ENCODE data around the gene CACNA1C.

The CACNA1C gene

DNA sequence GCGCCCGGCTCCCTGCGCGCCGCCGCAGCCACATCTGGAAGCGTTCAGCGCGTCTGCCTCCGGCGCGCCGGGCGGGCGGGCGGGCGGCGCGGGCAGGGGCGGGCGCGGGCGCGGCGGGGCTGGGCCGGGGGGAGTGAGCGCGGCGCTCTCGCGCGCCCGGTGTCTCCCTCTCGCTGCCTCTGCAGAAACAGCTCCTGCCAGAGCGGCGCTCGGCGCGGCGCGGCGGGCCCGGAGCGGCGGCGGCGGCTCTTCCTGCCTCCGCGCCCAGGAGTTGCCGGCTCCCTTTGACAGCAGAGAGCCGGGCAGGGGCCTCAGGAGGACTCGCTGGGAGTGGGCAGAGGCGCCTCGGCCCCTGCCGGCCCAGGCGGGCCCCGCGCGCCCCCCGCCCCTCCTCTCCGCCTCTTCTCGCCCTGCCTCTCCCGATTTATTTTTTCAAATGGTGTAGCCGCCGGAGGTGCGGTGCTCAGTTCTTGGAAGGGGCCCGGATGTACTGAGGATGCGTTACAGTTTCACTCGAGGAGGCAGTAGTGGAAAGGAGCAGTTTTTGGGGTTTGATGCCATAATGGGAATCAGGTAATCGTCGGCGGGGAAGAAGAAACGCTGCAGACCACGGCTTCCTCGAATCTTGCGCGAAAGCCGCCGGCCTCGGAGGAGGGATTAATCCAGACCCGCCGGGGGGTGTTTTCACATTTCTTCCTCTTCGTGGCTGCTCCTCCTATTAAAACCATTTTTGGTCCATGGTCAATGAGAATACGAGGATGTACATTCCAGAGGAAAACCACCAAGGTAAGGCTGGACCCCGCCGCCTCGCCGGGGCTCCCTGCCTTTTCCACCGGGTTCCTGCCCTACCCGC, at the start of gene CACNA1C:
Gene CACNA1C, plus strand, starts transcription at position 162 of the 853 bp plus-strand sequence. Its CDS starts 576 bp downstream, at position 738.
- peak; percentile 20 to 30 for DNase-seq

DNA sequence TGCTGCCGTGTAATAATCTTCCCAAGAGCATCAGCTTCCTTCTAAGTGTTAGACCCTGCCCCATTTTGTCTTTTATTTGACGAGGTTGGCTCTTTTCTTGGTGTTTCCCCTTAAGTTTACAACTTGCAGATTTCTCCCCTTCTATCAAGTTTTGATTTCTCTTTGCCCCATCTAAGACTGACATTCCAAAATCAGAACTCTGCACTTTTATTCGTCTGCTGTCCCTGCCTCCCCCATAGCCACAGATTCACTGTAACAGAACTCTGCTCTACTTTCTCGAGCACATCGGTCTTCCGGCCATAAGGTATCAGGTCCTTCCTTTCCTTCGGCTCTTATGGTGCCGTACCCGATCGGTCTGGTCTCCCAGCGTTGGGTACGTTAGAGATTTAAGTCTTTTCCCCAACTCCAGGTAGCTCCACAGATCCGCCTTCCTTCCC, 49.1 kb upstream of the CACNA1C start:
- peak; percentile 4 for DNase-seq

DNA sequence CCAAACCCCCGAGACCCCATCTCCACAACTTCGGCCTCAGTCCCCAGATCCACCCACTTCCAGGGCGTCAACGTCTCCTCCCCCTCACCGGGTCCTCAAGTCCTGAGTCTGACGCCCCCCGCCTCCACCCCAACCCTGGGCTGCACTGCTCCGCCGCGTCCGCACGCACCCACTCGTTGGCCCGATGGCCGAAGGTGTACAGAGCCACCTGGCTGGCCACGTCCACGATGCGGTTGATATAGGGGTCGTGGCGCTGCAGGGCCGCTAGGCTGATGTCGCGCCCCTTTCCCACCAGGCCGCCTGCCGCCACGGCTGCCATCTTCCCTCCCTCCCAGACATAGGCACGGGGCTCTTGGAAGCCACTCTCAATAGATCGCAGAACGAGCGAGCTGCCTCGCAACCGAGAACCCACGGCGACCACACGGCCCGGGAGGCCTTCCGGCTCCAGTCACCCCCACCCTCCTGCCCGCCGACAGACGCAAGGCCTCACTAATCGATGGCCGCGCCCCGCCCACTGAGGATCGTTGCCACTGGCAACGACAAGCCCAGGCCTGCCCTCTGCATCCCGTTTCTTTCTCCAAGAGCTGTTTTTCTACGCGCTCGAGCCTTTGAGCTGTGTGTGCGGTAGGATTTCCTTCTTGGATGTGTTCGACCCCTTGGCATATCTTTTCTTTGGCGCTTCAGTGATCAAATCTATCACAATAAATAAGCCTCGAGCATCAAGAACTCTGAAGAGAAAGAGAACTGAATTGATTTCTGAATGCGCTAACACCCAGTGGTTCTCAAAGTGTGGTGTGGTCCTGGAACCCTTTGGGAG, 48.5 kb upstream of the CACNA1C start, which contains the start of gene DCP1B:
Gene DCP1B, minus strand, starts transcription at position 345 of the 817 bp plus-strand sequence. Its CDS starts 26 bp downstream, at position 319.
- DNase-seq: peak; percentile 90 to 92

DNA sequence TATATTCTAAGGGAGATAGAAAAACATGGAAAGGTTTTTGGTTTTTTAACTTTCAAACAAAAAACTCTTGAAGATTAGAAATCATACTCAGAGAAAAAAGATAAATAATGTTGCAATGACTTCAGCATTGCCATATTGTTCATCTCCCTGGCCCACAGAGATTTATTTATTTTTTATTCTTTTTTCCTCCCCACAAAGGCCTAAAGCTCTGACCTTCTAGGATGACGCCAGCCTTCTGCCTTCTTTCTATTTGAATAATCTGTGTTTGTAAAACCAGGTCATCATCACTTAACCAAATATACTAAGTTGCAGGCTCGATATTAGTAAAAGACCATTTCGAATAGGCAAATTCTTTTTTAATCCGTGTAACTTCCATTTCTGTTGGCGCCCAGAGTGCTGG, 44.1 kb upstream of the CACNA1C start:
- no peak for DNase-seq

DNA sequence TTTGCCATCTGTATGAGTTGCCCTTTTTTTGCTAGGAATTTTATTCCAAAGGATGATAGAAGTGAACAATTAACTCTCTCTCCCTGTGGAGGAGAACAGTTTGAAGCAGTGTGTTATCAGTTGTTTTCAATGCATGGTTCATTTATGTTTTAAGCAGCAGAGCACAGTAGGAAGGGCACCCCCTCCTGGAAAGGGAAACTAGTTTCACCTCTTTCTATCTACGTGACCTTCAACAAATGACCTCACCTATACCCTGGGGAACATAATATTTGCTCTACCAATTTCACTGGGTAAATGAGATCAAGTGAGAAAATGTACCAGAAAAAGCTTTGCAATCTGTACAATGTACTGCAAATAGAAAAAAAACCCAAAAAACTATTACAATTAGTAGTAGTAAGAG, 43.2 kb upstream of the CACNA1C start:
- no peak for DNase-seq

DNA sequence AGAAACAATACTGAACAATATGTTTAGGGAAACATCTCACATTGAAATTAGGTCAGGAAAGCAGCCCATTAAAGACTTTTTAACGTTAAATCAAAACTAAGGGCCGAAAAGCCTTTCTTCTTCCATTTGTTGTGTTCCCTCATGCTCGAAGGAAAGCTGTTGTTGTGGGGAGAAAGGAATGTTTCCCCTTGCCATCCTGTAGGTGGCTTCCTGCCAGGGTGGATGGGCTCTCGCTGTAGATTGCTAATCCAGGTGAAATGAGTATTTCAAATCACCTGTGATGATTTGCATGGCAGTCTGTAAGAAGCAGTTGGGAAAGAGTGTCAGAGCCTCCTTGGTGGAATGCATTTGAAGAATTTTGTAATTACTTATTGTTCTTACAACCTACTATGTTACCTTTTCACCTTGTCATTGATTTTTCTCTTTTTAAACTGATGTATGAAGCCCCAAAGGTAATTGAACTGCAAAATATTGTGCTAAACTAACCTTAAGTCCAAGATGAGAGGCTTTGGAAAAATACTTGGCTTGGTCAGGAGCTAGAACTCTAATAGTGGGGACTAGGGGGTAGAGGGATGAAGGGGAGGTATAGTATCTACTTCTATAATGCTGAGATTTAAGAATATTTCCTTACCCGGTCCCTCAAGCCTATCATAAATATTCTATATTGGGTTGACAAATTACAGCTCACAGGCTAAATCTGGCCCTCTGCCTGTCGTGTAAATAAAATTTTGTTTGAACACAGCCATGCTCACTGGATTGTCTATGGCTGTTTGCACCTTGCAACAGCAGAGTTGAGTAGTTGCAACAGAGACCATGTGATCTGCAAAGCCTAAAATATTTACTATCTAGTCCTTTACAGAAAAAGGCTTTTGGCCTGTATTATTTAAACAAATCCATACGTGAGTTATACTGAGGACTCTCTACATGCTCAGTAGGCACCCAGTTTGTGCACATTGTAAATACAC, 40.9 kb upstream of the CACNA1C start:
- no peak for DNase-seq

DNA sequence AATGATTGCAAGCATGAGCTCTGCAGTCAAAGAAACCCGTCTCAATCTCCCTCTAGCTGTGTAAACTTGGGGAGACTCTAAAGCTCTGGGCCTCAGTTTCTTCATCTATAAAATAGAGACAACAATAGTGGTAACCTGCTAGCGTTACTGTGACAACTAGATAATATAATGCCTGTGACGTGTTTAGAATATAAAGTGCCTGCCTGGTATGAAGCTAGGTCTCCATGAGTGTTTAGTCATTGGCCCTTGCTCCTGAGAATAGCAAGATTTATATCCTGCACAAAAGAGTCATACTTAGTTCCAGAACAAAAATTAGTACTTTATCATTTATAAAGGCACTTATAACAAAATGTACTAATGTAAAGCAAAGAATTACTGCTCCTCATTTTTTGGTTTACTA, 39.7 kb upstream of the CACNA1C start:
- DNase-seq: no peak

DNA sequence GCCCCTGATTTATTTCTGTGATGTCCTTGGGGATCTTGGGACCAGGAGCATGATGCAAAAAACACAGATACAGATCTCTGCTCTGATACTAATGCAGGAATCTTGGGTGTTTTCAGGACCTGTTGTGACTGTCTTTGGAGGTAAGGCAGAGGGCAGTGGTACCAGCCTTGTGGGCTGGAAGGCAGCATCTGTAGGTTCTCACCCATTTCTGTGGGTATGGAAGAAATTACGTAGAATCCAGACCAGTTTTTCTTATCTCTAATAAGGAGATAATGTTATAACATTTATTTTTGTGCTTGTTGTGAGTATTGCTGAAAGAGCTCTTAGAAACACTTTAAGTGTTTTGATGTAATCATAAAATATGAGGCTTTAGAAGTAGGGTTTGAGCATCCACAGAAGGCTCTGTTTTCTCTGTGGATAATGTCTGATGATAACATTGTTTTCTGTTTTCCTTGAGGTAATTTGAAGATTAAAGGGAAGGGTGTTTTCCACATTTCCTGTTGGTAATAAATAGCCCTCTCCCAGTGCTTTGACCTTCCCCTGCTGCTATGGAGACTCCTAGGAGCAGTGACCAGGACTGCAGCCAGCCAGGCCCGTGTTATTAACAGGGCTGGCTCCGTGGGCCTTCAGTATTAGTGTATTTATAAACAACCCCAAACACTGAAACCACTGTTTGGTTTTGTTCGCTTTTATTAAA, 39.1 kb upstream of the CACNA1C start:
- no peak for DNase-seq

DNA sequence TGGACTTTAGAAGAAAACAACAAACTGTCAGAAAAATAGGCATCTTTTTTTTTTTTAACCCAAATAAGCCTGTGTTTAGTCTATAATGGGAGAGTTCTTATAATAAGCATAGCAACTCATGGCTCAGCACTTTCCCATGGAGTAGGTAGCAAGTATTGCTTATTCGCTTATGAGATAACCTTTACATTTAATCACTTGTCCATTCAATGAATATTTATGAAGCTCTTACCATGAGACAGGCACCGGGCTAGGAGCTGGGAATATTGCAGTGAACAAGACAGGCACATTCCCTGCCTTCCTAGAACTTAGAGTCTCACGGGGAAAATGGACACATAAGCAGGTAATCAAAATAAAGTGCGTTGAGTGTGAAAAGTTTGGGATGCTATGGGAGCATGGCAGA, 38.6 kb upstream of the CACNA1C start:
- DNase-seq: no peak

DNA sequence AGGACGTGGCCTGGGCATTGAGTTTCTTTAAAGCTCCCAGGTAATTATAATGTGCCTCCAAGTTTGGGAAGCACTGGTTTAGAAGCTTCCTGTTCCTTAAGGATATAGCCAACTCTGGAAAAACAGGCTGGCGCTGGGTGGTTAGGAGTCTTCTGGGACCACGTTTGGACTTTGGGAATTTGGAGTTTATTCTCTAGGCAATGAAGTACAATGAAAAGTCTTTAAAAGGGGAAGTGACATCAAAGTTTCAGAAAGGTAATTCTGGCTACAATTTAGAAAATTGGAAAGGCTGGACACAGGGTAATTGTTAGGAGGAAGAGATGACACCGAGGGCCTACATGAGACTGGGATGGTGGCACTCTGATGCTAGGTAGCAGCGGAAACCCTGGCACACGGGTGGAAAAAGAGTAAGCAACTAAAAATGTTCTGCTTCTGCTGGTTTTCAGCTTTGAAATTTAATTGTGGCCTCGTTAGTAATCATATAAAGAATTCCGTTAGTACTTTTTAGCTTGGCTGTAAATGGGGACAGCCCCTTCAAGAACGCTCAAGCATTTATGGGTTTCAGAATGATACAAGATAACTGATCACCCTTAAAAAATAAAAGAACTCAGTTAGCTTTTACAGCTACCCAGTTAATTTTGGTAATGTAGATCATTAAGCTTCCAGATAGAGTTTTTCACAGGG, 35.8 kb upstream of the CACNA1C start:
- no peak for DNase-seq

DNA sequence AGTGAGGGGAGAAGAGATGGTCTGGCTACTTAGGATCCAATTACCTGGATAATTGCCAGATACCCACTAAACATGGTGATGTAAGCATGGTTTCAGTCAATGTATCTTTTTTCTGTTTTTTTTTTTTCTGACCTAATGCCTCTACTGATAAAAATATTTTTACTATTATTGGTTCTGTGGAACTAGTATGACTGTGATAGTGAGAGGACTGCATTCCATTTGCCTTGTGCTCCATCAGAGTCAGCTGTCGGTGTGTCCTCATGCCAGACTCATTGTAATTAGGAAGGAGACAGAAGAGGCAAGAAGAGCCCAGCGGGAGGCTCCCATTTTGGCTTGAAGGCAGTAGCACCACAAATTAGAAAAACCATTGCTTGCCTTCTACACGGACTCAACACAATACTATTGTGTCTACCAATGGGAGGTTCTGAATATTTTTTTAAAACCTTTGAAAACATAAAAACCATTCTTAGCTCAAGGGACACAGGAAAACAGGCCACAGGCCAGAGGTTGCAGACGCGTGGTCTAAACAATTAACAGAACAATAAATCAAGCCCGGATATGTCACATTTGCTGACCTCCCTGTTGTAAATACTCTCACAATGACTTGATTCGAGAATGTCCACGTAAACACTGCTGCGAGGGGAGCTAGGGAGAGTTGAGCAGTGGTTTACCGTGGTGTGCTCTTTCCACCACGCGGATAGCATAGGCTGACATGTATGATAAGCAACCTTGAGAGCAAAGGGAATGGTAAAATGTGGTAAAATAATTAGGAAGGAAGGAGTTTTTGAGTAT, 35.0 kb upstream of the CACNA1C start:
- DNase-seq: no peak

DNA sequence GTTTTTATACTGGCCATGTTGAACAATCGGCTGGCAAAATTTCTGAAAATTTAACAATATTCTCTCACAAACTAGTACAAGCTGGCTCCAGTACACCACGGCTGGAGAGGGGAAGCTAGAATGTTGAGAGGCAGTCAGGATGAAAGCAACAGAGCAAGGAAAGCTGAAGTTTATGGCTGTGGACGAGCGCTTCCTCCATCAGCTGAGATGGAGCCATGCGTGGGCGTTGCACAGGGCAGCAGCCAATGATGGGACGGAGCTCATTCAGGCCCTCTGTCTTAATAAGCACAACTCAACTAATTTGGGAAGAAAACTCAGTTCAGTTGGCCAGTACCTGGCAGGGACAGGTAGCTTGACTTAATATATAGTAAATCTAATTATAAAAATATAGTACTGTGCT, 34.4 kb upstream of the CACNA1C start:
- DNase-seq: no peak

DNA sequence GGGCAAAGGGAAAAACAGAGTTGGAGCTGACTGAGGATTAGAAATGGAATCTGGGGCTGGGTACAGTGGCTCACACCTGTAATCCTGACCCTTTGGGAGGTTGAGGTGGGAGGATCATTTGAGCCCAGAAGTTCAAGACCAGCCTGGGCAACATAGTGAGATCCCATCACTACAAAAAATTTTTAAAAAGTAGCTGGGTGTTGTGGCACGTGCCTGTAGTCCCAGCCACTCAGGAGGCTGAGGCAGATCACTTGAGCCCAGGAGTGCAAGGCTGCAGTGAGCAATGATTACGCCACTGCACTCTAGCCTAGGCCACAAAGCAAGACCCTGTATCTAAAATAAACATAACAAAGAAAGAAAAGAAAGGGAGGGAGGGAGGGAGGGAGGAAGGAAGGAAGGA, 33.7 kb upstream of the CACNA1C start:
- DNase-seq: no peak

DNA sequence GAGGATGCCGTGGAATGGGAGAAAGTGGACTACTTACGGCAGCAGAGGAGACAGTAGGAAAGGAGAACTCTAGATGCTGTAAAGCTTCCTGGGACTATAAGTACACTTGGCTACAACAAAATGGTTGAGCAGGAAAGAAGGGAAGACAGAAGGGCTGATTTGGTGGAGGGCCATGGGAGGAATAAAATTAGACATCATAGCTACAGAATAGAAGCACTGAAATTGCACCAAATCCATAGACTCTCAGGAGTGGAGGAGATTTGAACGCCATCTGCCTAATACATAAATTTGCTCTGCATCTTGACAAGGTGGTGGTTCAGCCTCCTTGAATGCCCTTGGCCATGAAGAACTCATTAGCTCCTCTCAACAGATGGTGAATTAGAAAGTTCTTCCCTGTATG, 32.3 kb upstream of the CACNA1C start:
- DNase-seq: no peak

DNA sequence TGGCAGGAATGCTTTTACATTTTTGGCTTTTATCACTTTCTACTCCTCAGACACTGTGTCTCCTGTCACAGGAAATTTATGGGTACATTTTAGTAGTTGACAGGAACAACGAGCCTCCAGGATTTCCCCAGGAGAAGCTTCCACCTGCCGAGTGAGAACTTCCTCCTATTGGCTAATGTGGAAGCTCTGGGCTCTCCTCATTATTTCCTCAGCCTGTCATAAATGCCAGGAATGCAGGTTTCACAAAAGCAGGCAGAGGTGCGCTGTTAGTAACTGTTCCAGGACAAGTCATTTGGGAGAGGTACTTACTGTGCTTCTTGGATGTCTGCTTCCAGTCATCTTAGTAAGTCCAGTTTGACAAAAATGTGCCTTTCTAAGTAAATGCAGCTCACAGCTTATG, 29.4 kb upstream of the CACNA1C start:
- no peak for DNase-seq

DNA sequence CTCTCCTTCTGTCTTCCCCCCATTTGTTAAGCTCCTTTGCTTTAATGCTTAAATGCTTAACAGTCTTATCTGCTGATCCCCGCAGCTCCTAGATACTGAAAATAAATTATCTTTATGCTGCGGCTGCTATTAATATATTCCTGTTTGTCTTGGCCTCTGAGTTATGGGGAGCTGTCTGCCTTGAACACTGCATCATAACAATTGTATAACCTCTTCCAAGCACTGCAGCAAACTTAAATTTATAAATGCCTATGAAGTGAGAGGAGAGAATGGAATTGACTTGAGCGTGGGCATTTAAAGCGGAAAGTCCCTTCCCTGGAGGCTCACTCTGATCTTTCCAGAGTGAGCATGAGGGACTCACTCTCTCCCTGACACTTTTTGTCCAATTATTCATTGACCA, 25.4 kb upstream of the CACNA1C start:
- DNase-seq: no peak

DNA sequence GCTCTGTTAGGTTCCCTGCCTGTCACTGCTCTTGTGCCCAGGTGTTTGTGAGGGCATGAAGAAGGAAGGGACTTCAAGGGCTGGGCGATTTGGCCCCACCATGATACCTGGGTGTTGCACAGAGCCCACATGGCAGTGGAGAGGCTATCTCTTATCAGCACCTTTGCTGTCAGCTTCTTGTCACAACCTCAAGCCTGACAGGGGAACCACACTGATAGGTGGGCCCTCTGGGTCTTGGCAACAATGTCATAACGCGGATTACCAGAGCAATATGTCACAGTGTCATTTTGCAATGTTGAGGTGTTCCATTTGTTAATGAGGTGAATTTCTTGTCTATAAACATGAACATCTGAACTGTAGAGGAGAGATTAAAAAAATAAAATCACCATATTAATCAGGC, 22.9 kb upstream of the CACNA1C start:
- no peak for DNase-seq

DNA sequence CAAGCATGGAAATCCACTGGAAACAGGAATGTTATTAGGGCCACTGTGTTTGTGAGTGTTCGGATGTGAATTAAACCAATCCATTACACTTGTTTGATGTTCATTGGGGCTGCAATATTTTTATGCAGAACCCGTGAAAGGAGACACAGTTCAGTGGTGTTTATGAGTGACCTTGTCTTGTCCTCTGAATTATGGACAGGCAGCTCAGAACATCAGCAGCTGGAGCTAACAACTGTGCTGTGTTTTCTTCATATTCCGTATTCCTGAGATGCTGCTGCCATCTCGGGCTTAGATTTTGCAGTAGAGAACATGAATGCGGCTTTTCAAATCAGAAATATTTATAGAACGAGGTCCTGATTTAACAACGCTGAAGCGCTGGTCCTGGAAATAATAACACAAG, 20.3 kb upstream of the CACNA1C start:
- no peak for DNase-seq

DNA sequence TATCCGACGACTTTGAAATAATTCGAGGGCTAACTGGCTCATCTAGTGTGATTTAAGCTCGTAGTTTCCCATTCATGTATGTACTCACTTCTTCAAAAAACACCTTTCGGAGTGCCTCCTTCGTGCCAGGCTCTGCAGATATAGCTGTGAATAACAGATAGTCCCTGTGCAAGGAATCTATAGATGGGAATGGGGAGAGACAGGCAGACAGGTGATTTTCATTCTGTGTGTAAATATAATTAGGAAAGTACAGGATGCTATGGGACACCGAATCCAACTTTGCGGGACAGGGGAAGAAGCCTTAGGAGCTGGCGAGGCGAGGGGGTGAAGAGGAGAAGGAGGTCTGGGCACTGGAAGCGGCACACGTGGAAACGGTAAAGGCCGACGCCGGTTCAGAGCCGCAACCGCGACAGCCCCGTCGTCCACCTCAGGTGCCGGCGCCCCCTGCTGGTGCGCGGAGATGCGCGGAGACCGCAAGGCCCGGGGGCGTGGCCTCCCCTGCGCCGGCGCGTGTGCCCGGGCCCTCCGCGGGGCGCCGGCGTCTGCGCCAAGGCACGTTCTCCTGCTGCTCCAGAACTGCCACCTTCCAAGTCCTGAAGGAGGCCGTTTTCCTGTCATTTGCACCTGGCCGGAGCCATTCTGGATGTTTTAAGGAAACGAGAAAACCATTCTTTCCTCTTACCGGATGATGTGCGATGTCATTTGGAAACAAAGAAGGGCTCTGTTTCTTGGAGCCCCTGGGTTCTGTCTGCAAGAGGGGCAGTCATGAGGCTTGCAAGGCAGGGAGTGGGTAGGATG, 18.0 kb upstream of the CACNA1C start:
- peak; percentile 91 to 92 for DNase-seq

Measured in stimulated activated CD4-positive, alpha-beta T cell treated with anti-CD3 and anti-CD28 coated beads, Interleukin-2, amount 100 ng/mL, for 48 hours (primary cell).